GM12878 (cell line): ENCODE data around the gene SRGAP1. TPM values are rescaled to one million over a fixed set of nuclear protein-coding genes. Genes with fewer than 3 reads are reported as not detected.

Experiments used
- ATAC-seq: fragments of 200-7000 bp; cut with Tn5 transposase; 3 replicates; pipeline ENCODE4 v1.9.1; 2020; ENCODE audit warnings: mild to moderate bottlenecking, moderate library complexity
- BruUV-seq: library from RNA; stranded (reverse); fragments of 400-500 nt; replicated peaks from 2 replicates; lab custom pipeline; 2021; lab: Mats Ljungman, UMichigan
- CTCF ChIA-PET: fragments of 300-600 bp; sonication (Branson Sonifier 250); formaldehyde crosslinking; extraction: SDS; loops from one replicate; lab custom pipeline; 2021; ENCODE audit warnings: inconsistent platforms; lab: Yijun Ruan, JAX
- POLR2A ChIA-PET: fragments of 350-600 bp; formaldehyde crosslinking; extraction: SDS; loops from one replicate; lab custom pipeline; 2021; ENCODE audit warnings: inconsistent platforms; lab: Charles Lee
- RAD21 ChIA-PET: fragments of 300-600 bp; sonication (Branson Sonifier 250); formaldehyde crosslinking; loops from one replicate; lab custom pipeline; 2023; ENCODE audit warnings: antibody characterized with exemption; ENCODE audit not compliant: unreplicated experiment; lab: Charles Lee
- SMC1A ChIA-PET: fragments of 300-600 bp; sonication (Branson Sonifier 250); formaldehyde crosslinking; loops from one replicate; lab custom pipeline; 2023; ENCODE audit not compliant: unreplicated experiment, uncharacterized antibody; lab: Charles Lee
- DNase-seq: peaks from one replicate; pipeline ENCODE4 v3.0.0-alpha.2; 2011; ENCODE audit warnings: low read depth, low spot score
- FAIRE-seq: peaks from 3 replicates; lab custom pipeline; 2011; peaks lifted over from hg19 to GRCh38; lab: Jason Lieb, UNC
- H2AFZ ChIP-seq: 2 replicates; pipeline ENCODE4 v1.6.0; 2011; ENCODE audit warnings: low read depth, low read length, control low read depth; ENCODE audit not compliant: control insufficient read depth
- H3K27ac ChIP-seq: 2 replicates; pipeline ENCODE4 v1.5.1; 2011; ENCODE audit warnings: control low read depth; ENCODE audit not compliant: control insufficient read depth, insufficient read depth
- H3K27me3 ChIP-seq, 2 experiments: replicated peaks in 1 of 2; 2 replicates each; pipeline versions ENCODE4 v1.6.0 to v1.6.1; 2011; ENCODE audit warnings: low read length in 1 of 2; ENCODE audit not compliant: control insufficient read depth in 2 of 2, insufficient read depth in 2 of 2
- H3K36me3 ChIP-seq, 2 experiments: 2 replicates each; pipeline ENCODE4 v1.5.1; 2011; ENCODE audit warnings: low read length in 1 of 2; ENCODE audit not compliant: control insufficient read depth in 2 of 2, insufficient read depth in 2 of 2
- H3K4me1 ChIP-seq: 2 replicates; pipeline ENCODE4 v1.6.1; 2011; ENCODE audit warnings: mild to moderate bottlenecking, low read length, moderate library complexity, mixed read lengths; ENCODE audit not compliant: control insufficient read depth, insufficient read depth
- H3K4me2 ChIP-seq: 2 replicates; pipeline ENCODE4 v1.6.0; 2011; ENCODE audit warnings: control low read depth; ENCODE audit not compliant: control insufficient read depth, insufficient read depth
- H3K4me3 ChIP-seq: fragments of 200-600 bp; sonication (generic); 2 replicates; pipeline ENCODE4 v1.5.1; 2016
- H3K79me2 ChIP-seq: 2 replicates; pipeline ENCODE4 v1.6.0; 2011; ENCODE audit warnings: low read length; ENCODE audit not compliant: control insufficient read depth, insufficient read depth
- H3K9ac ChIP-seq: 2 replicates; pipeline ENCODE4 v1.8.0; 2011; ENCODE audit warnings: low read length, control low read depth, mixed read lengths; ENCODE audit not compliant: control insufficient read depth, insufficient read depth
- H3K9me3 ChIP-seq: replicated peaks from 3 replicates; pipeline ENCODE4 v1.5.1; 2011; ENCODE audit warnings: mild to moderate bottlenecking, low read length; ENCODE audit not compliant: control insufficient read depth, insufficient read depth
- H4K20me1 ChIP-seq: 2 replicates; pipeline ENCODE4 v1.6.0; 2011; ENCODE audit not compliant: control insufficient read depth, insufficient read depth
- CUX1 ChIP-seq: IDR thresholded peaks from 2 replicates; pipeline ENCODE4 v1.6.1; 2012; ENCODE audit warnings: improper control_type of control experiment, low read depth, low read length; ENCODE audit not compliant: insufficient replicate concordance
- POLR2A ChIP-seq: IDR thresholded peaks from 2 replicates; pipeline ENCODE4 v1.6.1; 2011; ENCODE audit warnings: low read depth, mild to moderate bottlenecking, low read length
- RAD21 ChIP-seq: IDR thresholded peaks from 2 replicates; pipeline ENCODE4 v1.6.1; 2011; ENCODE audit warnings: mild to moderate bottlenecking, low read depth, low read length, moderate library complexity; ENCODE audit not compliant: insufficient read depth
- TCF3 ChIP-seq: IDR thresholded peaks from 2 replicates; pipeline ENCODE4 v1.6.1; 2012; ENCODE audit warnings: low read depth, mild to moderate bottlenecking, low read length, borderline replicate concordance; ENCODE audit not compliant: insufficient read depth
- WGBS: methylation state at CpG from one replicate; pipeline ENCODE4 v1.1.6; 2016; ENCODE audit warnings: low lambda C conversion rate; ENCODE audit not compliant: insufficient replicate concordance, insufficient coverage; ENCODE audit errors: missing lambda C conversion rate; 5-methylcytosine and 5-hydroxymethylcytosine counted together
- in situ Hi-C: fragments of 300-500 bp; cut with MboI; formaldehyde crosslinking; loops from 9 replicates; pipeline ENCODE4 v1.14.3; 2018; ENCODE audit warnings: mixed read lengths
- intact Hi-C: fragments of 100-400 bp; cut with micrococcal nuclease; formaldehyde crosslinking; loops from one replicate; pipeline ENCODE4 v1.14.2; 2022; ENCODE audit not compliant: unreplicated experiment
- polyA plus RNA-seq, 11 experiments: library from polyadenylated mRNA; depleted of rRNA in 4 of 11; unstranded in 6 of 11; stranded (reverse) in 5 of 11; fragments of >200 nt; fragmentation: Nextera tagmentation in 4 of 11; fragmentation: Illumina TruSeq in 1 of 11; extraction: Ambion mirVana in 4 of 11; extraction: Trizol in 1 of 11; gene quantifications; 1 replicate in 1 of 11; 2 replicates in 10 of 11; pipeline versions ENCODE4 v1.2.1 to v1.2.3, GENCODE V29; 2011 to 2016; ENCODE audit warnings: inconsistent platforms in 2 of 11, missing spikeins in 2 of 11, low read depth in 1 of 11
- total RNA-seq, 4 experiments: library from RNA; depleted of rRNA in 3 of 4; stranded (reverse); fragments of >200 nt in 3 of 4; fragmentation: Illumina TruSeq in 1 of 4; extraction: Trizol in 1 of 4; gene quantifications; 2 replicates each; pipeline versions ENCODE4 v1.2.1 to v1.2.3, GENCODE V29; 2013 to 2021

Gene SRGAP1
- total and polyA plus RNA-seq, 10 of the 15 experiments (the other 5 are each of a cell fraction or from before 2014, with no cell fraction given): 0.16 to 0.85 (median 0.46) TPM

DNA sequence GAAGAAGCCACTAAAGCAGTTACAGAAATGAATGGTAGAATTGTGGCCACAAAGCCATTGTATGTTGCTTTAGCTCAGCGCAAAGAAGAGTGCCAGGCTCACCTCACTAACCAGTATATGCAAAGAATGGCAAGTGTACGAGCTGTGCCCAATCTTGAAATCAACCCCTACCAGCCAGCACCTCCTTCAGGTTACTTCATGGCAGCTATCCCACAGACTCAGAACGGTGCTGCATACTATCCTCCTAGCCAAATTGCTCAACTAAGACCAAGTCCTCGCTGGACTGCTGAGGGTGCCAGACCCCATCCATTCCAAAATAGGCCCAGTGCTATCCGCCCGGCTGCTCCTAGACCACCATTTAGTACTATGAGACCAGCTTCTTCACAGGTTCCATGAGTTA is 21.5 kb upstream of the SRGAP1 start:
- Histone ChIP-seq H3K36me3 (no peaks in the 10 kb centered on the region), H3K79me2 (no peaks in the 10 kb centered on the region), H3K27me3 (no peaks in the 10 kb centered on the region), H2AFZ (no peak overlapping the region), H4K20me1 (no peaks in the 10 kb centered on the region), H3K9ac (no peak overlapping the region), H3K4me1 (no peaks in the 10 kb centered on the region), H3K27ac (no peak overlapping the region), H3K4me2 (no peak overlapping the region), H3K9me3 (no peaks in the 10 kb centered on the region; the same call in 2 of the 3 replicates), H3K4me3 (no peak overlapping the region)
- SMC1A ChIA-PET: interaction anchor here (0.9 to 1.3 kb wide), 2 partner anchors 21 to 402 kb away, joined by 3 to 5 read pairs; no protein-coding TSS in a partner anchor
- TF ChIP-seq POLR2A: no peak
- no peak for TF ChIP-seq CUX1
- TF ChIP-seq TCF3: no peak
- peak; percentile 31; the same call in 1 of the 2 replicates for TF ChIP-seq RAD21
- RAD21 ChIA-PET: interaction anchor here (1.4 kb wide), 1 partner anchor 21 kb away, joined by 3 read pairs; no protein-coding TSS in a partner anchor
- intact Hi-C loops: no loop called here
- no TSS peak for BruUV-seq
- FAIRE-seq: no peak
- POLR2A ChIA-PET: no interaction called here
- DNase-seq: no peak
- ATAC-seq: peak; percentile 48
- CTCF ChIA-PET: interaction anchor here (0.6 to 1.2 kb wide), 4 partner anchors 9 to 558 kb away, joined by 3 read pairs; no protein-coding TSS in a partner anchor
- WGBS: 54% methylated on average over 6 of the region's 6 CpGs
- in situ Hi-C loops: no loop called here
